HUES6 (cell line): ENCODE data around the gene NSMCE1.

Experiments
- H3K27ac ChIP-seq: 2 replicates; pipeline ENCODE4 v1.7.0; 2013; ENCODE audit warnings: low read depth, mild to moderate bottlenecking, low read length, inconsistent platforms
- H3K27me3 ChIP-seq: 2 replicates; pipeline ENCODE4 v1.6.1; 2013; ENCODE audit warnings: low read length; ENCODE audit not compliant: control insufficient read depth, insufficient read depth
- H3K36me3 ChIP-seq: 2 replicates; pipeline ENCODE4 v1.6.1; 2013; ENCODE audit warnings: low read length; ENCODE audit not compliant: control insufficient read depth, insufficient read depth
- H3K4me1 ChIP-seq: 2 replicates; pipeline ENCODE4 v1.6.1; 2013; ENCODE audit warnings: low read length; ENCODE audit not compliant: control insufficient read depth, insufficient read depth
- H3K4me3 ChIP-seq: 2 replicates; pipeline ENCODE4 v1.5.1; 2013; ENCODE audit warnings: low read depth, low read length
- H3K9ac ChIP-seq: one replicate; pipeline ENCODE4 v1.6.1; 2013; ENCODE audit warnings: mild to moderate bottlenecking, low read length
- H3K9me3 ChIP-seq: 2 replicates; pipeline ENCODE4 v1.6.1; 2013; ENCODE audit warnings: low read depth, low read length; ENCODE audit not compliant: control insufficient read depth, insufficient read depth

NSMCE1 gene

GRCh38 chr16:27311897-27312303 is 43.3 kb upstream of the NSMCE1 start:
- Histone ChIP-seq H3K9ac (no peak overlapping the region), H3K9me3 (no peaks in the 10 kb centered on the region), H3K4me1 (peaks cover 14% of the 10 kb centered on the region), H3K27ac (no peak overlapping the region), H3K27me3 (no peaks in the 10 kb centered on the region), H3K4me3 (no peak overlapping the region), H3K36me3 (no peaks in the 10 kb centered on the region)

- Histone ChIP-seq H3K27me3 (no peaks in the 10 kb centered on the region), H3K4me3 (no peak overlapping the region), H3K9ac (no peak overlapping the region), H3K27ac (no peak overlapping the region), H3K9me3 (no peaks in the 10 kb centered on the region), H3K36me3 (no peaks in the 10 kb centered on the region), H3K4me1 (peaks cover 14% of the 10 kb centered on the region)
Observed at GRCh38 chr16:27311448-27311830, 42.9 kb upstream of the NSMCE1 start.

- H3K36me3 ChIP-seq = no peaks in the 10 kb centered on the region
- no peak overlapping the region for H3K27ac ChIP-seq
- H3K9me3 ChIP-seq = no peaks in the 10 kb centered on the region
- H3K9ac ChIP-seq = no peak overlapping the region
- H3K27me3 ChIP-seq = no peaks in the 10 kb centered on the region
- H3K4me3 ChIP-seq = no peak overlapping the region
- peaks cover 14% of the 10 kb centered on the region for H3K4me1 ChIP-seq
Observed at GRCh38 chr16:27310576-27311447, 42.2 kb upstream of the NSMCE1 start.

GRCh38 chr16:27308792-27309191 is 40.2 kb upstream of the NSMCE1 start:
- Histone ChIP-seq H3K4me3 (no peak overlapping the region), H3K36me3 (no peaks in the 10 kb centered on the region), H3K27me3 (no peaks in the 10 kb centered on the region), H3K9me3 (no peaks in the 10 kb centered on the region), H3K27ac (no peak overlapping the region), H3K9ac (no peak overlapping the region), H3K4me1 (peaks cover 4% of the 10 kb centered on the region; the same call in 1 of the 2 replicates)

GRCh38 chr16:27305839-27306442 is 37.4 kb upstream of the NSMCE1 start:
- Histone ChIP-seq H3K9ac (no peak overlapping the region), H3K9me3 (no peaks in the 10 kb centered on the region), H3K27ac (no peak overlapping the region), H3K4me1 (no peaks in the 10 kb centered on the region), H3K4me3 (no peak overlapping the region), H3K27me3 (no peaks in the 10 kb centered on the region), H3K36me3 (no peaks in the 10 kb centered on the region)

- H3K9me3 ChIP-seq = no peaks in the 10 kb centered on the region
- no peaks in the 10 kb centered on the region for H3K36me3 ChIP-seq
- no peak overlapping the region for H3K4me3 ChIP-seq
- H3K27me3 ChIP-seq = no peaks in the 10 kb centered on the region
- no peaks in the 10 kb centered on the region for H3K4me1 ChIP-seq
- no peak overlapping the region for H3K27ac ChIP-seq
- no peak overlapping the region for H3K9ac ChIP-seq
Observed at GRCh38 chr16:27304881-27305745, 36.5 kb upstream of the NSMCE1 start.

GRCh38 chr16:27304102-27304501 is 35.5 kb upstream of the NSMCE1 start:
- Histone ChIP-seq H3K4me1 (no peaks in the 10 kb centered on the region), H3K9me3 (no peaks in the 10 kb centered on the region), H3K27ac (no peak overlapping the region), H3K4me3 (no peak overlapping the region), H3K36me3 (no peaks in the 10 kb centered on the region), H3K27me3 (no peaks in the 10 kb centered on the region), H3K9ac (no peak overlapping the region)

- no peaks in the 10 kb centered on the region for H3K27me3 ChIP-seq
- H3K9ac ChIP-seq = no peak overlapping the region
- no peaks in the 10 kb centered on the region for H3K4me1 ChIP-seq
- H3K27ac ChIP-seq = no peak overlapping the region
- no peaks in the 10 kb centered on the region for H3K9me3 ChIP-seq
- no peak overlapping the region for H3K4me3 ChIP-seq
- no peaks in the 10 kb centered on the region for H3K36me3 ChIP-seq
Observed at GRCh38 chr16:27303256-27304100, 34.9 kb upstream of the NSMCE1 start.

GRCh38 chr16:27302126-27302525 is 33.6 kb upstream of the NSMCE1 start:
- Histone ChIP-seq H3K27me3 (no peaks in the 10 kb centered on the region), H3K4me1 (no peaks in the 10 kb centered on the region), H3K9ac (no peak overlapping the region), H3K9me3 (no peaks in the 10 kb centered on the region), H3K27ac (no peak overlapping the region), H3K4me3 (no peak overlapping the region), H3K36me3 (no peaks in the 10 kb centered on the region)

- no peaks in the 10 kb centered on the region for H3K27me3 ChIP-seq
- no peaks in the 10 kb centered on the region for H3K9me3 ChIP-seq
- no peaks in the 10 kb centered on the region for H3K4me1 ChIP-seq
- no peak overlapping the region for H3K27ac ChIP-seq
- H3K4me3 ChIP-seq = no peak overlapping the region
- H3K9ac ChIP-seq = no peak overlapping the region
- no peaks in the 10 kb centered on the region for H3K36me3 ChIP-seq
Observed at GRCh38 chr16:27301236-27301861, 32.8 kb upstream of the NSMCE1 start.
